Cardiac fibroblast (primary cell): Measurements from ENCODE around the gene UBE2H.
A peak's percentile ranks its signal among the peaks of the same experiment; 100 is the strongest.

Experiments
- DNase-seq, 2 donors: peaks; one replicate each; pipeline versions ENCODE4 v3.0.0 to v3.0.0-alpha.2; 2010; ENCODE audit warnings: low read depth in 2 of 2
- H3K4me3 ChIP-seq, 2 donors: replicated peaks in 1 of 2; 1 replicate in 1 of 2; 2 replicates in 1 of 2; pipeline ENCODE4 v1.5.1; 2011; ENCODE audit warnings: low read depth in 2 of 2, low read length in 2 of 2, mild to moderate bottlenecking in 2 of 2, moderate library complexity in 1 of 2
- TF ChIP-seq, protein P1 (sequence below): IDR thresholded peaks from one replicate; pipeline ENCODE4 v1.5.1; 2011; ENCODE audit warnings: low read depth, mild to moderate bottlenecking, low read length, inconsistent platforms

The UBE2H gene

DNA sequence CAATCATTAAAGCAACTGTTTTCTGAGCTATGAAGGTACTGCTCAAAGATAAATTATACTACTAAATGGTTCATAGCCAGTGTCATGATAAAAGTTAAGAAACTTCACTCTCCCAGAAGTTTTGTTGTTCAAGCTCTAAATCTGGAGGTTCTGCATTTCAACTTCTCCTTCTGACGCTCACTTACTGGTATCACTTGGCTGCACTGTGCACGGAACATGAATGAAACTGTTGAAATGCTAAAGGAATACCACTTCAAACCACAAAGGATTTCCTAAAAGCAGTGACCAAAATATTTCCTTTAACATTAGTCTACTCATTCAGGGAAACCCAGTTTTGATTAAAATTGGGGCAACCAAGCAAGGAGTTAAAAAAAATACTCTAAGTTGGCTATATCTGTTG, 93.6 kb downstream of the UBE2H start:
- H3K4me3 ChIP-seq, result no peak overlapping the region
- TF ChIP-seq, protein P1, sequence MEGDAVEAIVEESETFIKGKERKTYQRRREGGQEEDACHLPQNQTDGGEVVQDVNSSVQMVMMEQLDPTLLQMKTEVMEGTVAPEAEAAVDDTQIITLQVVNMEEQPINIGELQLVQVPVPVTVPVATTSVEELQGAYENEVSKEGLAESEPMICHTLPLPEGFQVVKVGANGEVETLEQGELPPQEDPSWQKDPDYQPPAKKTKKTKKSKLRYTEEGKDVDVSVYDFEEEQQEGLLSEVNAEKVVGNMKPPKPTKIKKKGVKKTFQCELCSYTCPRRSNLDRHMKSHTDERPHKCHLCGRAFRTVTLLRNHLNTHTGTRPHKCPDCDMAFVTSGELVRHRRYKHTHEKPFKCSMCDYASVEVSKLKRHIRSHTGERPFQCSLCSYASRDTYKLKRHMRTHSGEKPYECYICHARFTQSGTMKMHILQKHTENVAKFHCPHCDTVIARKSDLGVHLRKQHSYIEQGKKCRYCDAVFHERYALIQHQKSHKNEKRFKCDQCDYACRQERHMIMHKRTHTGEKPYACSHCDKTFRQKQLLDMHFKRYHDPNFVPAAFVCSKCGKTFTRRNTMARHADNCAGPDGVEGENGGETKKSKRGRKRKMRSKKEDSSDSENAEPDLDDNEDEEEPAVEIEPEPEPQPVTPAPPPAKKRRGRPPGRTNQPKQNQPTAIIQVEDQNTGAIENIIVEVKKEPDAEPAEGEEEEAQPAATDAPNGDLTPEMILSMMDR, result no peak
- DNase-seq, result peak; percentile 56 to 62

DNA sequence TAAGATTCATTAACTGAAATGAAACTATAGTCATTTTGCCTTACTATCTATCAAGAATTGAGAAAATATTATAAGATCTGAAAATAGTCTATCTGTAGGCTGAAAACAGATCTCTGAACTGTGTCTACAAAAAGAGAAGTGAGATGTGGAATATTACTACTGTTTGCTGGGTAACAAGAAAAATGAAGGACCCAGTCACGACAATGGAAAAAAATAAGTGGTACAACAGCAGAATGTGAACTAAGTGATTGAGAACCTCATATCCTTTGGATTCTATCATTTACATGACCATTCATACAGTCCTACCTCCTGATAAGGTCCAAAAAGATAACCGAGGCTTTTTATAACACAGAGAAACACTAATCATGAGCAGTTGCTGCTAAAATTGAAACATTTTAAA, 94.3 kb downstream of the UBE2H start:
- H3K4me3 ChIP-seq, result no peak overlapping the region
- no peak for DNase-seq

DNA sequence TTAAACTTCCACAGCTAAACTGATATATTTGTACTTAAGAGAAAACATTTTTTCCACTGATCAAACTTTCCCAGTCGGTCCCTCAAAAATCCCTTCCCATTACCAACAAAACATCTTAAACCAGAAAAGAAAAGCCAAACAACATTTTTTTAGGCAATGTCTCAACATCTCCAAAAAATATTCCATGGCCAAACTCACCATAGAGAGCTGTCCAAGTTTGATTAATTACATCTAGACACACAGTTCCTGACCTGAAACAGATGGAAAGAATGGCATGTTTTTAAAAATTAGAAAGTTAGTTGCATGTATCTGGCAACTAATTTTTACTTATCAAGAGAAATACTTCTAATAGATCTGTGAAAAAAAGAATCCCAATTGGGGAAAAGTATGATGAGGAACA, 95.4 kb downstream of the UBE2H start:
- no peak overlapping the region for H3K4me3 ChIP-seq
- TF ChIP-seq, protein P1, result no peak
- DNase-seq, result no peak

More for the DNA sequence above, 94.3 kb downstream of the UBE2H start:
- TF ChIP-seq, protein P1, result no peak

DNA sequence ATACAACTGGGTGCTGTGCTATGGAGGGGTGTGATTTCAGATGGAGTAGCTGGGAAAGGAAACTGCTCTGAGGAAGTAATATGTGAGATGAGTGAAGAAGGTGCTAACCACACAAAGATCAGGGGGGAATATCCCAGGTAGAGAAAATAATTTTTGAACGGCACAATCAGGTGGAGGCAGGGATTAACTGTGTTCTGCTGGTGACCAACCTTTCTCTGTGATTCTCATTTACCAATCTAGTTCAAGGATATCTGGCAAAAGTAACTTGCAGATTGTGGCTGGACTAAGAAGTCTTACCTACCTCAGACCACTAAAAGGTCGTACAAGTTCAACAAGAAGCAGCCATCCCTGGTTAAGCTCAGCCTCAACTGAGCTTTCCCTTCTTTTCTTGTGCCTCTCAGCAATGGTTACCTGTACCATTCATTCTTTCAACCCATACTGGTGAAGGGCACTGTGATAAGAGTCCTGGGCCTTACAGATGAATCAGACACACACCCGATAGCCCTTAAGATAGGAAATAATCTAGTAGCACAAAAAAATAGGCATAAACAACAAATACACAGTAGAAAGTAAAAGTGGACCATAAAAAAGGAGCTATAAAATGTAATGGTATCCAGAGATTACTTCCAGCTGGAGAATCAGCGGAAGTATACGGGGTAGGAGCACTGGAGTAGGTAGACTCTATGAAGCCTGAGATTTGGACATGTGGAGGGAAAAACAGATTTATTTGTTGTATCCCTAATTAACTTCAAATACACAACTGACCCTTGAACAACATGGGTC, 96.6 kb downstream of the UBE2H start:
- no peak overlapping the region for H3K4me3 ChIP-seq
- no peak for DNase-seq
- TF ChIP-seq, protein P1, result no peak

DNA sequence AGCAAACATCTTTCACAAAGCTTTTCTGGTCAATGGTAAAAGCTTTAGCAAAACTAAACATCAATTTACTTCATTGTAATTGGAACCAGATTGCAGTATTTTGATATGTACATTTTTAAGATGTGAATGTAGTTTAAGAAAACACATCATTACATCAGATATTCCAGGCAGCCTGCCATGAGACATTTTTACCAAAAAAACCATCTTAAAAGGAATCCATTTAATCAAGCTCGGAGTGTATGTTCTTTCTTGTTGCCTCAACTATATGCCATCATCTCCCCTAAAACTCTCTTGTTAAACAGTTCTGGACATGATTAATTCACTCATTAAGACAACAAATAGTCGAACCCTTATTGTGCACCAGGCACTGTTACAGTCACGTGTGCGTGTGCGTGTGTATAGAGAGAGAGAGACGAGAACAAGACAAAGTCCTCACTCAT, 97.5 kb downstream of the UBE2H start:
- TF ChIP-seq, protein P1, result no peak
- peak; percentile 88 to 97 for DNase-seq
- H3K4me3 ChIP-seq, result no peak overlapping the region

DNA sequence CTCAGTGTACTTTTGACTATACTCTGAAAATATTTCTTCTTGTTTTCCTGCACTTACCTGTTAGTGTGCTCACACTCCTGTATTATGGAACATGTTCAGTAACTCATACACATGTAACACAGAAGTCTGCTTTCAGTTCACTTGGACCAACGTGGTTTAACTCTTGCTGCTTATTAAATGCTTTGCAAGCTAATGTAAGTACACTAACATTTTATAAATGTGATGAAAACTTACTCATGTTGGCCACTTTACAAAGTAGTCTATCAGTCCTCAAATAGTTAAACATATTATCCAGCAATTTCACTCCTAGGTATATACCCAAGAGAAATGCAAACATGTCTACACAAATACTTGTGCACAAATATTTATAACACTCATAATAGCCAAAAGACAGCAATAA, 98.4 kb downstream of the UBE2H start:
- H3K4me3 ChIP-seq, result no peak overlapping the region
- TF ChIP-seq, protein P1, result no peak
- no peak for DNase-seq
